Measurements from ENCODE around the gene BABAM2. TPM values are rescaled to one million over a fixed set of nuclear protein-coding genes. Genes with fewer than 3 reads are reported as not detected.

Gene BABAM2
- total RNA-seq, 1 experiment from 2014 or later, result 46.1 TPM

- no peaks in the 10 kb centered on the region for H3K36me3 ChIP-seq (ENCODE audit: low read depth)
- no peaks in the 10 kb centered on the region for H3K9me3 ChIP-seq (ENCODE audit: insufficient read depth, low read depth)
- POLR2A ChIA-PET (ENCODE audit: unreplicated experiment), result no interaction called here
- no peak for TF ChIP-seq EZH2 (IDR thresholded peaks at IDR 0.05; ENCODE audit: low read depth)
- TF ChIP-seq, protein P1, sequence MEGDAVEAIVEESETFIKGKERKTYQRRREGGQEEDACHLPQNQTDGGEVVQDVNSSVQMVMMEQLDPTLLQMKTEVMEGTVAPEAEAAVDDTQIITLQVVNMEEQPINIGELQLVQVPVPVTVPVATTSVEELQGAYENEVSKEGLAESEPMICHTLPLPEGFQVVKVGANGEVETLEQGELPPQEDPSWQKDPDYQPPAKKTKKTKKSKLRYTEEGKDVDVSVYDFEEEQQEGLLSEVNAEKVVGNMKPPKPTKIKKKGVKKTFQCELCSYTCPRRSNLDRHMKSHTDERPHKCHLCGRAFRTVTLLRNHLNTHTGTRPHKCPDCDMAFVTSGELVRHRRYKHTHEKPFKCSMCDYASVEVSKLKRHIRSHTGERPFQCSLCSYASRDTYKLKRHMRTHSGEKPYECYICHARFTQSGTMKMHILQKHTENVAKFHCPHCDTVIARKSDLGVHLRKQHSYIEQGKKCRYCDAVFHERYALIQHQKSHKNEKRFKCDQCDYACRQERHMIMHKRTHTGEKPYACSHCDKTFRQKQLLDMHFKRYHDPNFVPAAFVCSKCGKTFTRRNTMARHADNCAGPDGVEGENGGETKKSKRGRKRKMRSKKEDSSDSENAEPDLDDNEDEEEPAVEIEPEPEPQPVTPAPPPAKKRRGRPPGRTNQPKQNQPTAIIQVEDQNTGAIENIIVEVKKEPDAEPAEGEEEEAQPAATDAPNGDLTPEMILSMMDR (conservative IDR thresholded peaks at IDR 0.05), result no peak
- CTCF ChIA-PET, result no interaction called here
- no peak overlapping the region for H3K27ac ChIP-seq
- H3K79me2 ChIP-seq (ENCODE audit: low read depth), result no peaks in the 10 kb centered on the region; the same call in 1 of the 2 replicates
- H3K4me3 ChIP-seq, result no peak overlapping the region
- H2AFZ ChIP-seq, result no peak overlapping the region
- BruUV-seq (replicated peaks), result no TSS peak
- H3F3A ChIP-seq (ENCODE audit: insufficient read depth, low read depth), result 0 out of 2 replicates have a peak, but pooled peaks cover 3% of the 10 kb centered on the region
- intact Hi-C loops (cut with micrococcal nuclease; ENCODE audit: unreplicated experiment), result no loop called here
- no peaks in the 10 kb centered on the region for H4K20me1 ChIP-seq (ENCODE audit: insufficient read depth)
- no peaks in the 10 kb centered on the region for H3K9me2 ChIP-seq (ENCODE audit: insufficient read depth)
- no peak for DNase-seq
- no peaks in the 10 kb centered on the region for H3K27me3 ChIP-seq (ENCODE audit: insufficient read depth, low read depth)
- H3K4me2 ChIP-seq, result no peak overlapping the region
- H3K4me1 ChIP-seq (replicated peaks; ENCODE audit: insufficient read depth), result no peaks in the 10 kb centered on the region
Observed at GRCh38 chr2:27940090-27940671, 49.7 kb downstream of the BABAM2 start.

DNA sequence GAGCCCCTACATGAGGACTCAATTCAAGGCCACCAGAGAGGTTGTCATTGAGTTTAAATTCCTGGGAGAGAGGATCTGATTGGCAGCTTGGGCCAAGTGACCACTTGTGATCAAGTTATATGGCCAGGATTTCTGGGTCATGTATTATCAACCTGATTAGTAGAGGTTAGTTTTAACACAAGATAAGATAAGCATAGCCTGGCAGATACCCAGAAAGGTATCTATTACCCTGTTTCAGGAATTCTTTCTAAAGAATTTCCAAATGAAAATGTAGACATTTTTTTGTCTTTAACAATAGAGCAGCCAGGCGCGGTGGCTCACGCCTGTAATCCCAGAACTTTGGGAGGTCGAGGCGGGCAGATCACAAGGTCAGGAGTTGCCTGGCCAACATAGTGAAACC lies 50.5 kb downstream of the BABAM2 start:
- H3F3A ChIP-seq (ENCODE audit: insufficient read depth, low read depth), result 0 out of 2 replicates have a peak, but pooled peaks cover 3% of the 10 kb centered on the region
- DNase-seq, result no peak
- H3K9me2 ChIP-seq (ENCODE audit: insufficient read depth), result no peaks in the 10 kb centered on the region
- CTCF ChIA-PET, result no interaction called here
- no peak overlapping the region for H3K4me2 ChIP-seq
- no peaks in the 10 kb centered on the region for H3K36me3 ChIP-seq (ENCODE audit: low read depth)
- no peaks in the 10 kb centered on the region for H4K20me1 ChIP-seq (ENCODE audit: insufficient read depth)
- no peak overlapping the region for H2AFZ ChIP-seq
- no peaks in the 10 kb centered on the region; the same call in 1 of the 2 replicates for H3K79me2 ChIP-seq (ENCODE audit: low read depth)
- TF ChIP-seq, protein P1 (conservative IDR thresholded peaks at IDR 0.05), result no peak
- no peak for TF ChIP-seq EZH2 (IDR thresholded peaks at IDR 0.05; ENCODE audit: low read depth)
- H3K4me3 ChIP-seq, result no peak overlapping the region
- no peak overlapping the region for H3K27ac ChIP-seq
- H3K9me3 ChIP-seq (ENCODE audit: insufficient read depth, low read depth), result no peaks in the 10 kb centered on the region
- no peaks in the 10 kb centered on the region for H3K4me1 ChIP-seq (replicated peaks; ENCODE audit: insufficient read depth)
- intact Hi-C loops (cut with micrococcal nuclease; ENCODE audit: unreplicated experiment), result no loop called here
- H3K27me3 ChIP-seq (ENCODE audit: insufficient read depth, low read depth), result no peaks in the 10 kb centered on the region
- no TSS peak for BruUV-seq (replicated peaks)
- POLR2A ChIA-PET (ENCODE audit: unreplicated experiment), result no interaction called here

DNA sequence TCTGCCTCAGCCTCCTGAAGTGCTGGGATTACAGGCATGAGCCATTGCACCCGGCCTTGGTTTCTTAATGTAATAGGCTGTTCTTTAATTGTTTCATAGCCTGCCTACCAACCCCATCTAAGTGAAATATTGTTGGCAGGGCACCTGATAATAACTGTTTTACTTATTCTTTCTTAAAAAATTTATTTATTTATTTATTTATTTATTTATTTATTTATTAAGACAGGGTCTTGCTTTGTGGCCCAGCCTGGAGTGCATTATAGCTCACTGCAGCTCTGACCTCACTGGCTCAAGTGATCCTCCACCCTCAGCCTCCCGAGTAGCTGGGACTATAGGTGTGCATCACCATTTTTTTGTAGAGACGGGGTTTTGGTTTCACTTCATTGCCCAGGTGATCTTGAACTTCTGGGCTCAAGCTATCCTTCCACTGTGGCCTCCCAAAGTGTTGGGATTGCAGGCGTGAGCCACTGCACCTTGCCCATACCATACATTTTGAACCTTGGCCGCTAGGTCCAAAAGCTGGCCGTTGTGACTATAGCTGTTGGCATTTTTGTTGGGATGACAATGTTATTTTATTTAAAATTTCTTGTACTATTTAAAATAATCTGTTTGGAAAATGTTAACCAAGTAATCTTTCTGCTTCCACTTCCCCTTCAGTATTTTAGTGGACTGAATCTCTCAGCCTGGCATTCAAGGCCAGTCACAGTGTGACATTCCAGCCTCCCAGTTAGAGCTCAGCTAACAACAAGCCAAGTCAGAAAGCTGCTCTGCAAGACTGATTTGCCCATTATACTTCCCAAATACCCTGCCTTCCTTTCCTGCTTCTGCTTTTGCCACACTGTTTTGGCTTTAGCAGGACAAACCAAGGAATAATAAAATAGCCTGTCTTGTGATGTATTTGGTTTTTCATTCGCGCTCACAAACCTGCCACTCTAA lies 52.4 kb downstream of the BABAM2 start:
- Histone ChIP-seq H3F3A (ENCODE audit: insufficient read depth, low read depth) (peaks cover 3% of the 10 kb centered on the region; the same call in 1 of the 2 replicates), H3K4me2 (no peak overlapping the region), H3K9me3 (ENCODE audit: insufficient read depth, low read depth) (no peaks in the 10 kb centered on the region), H3K27ac (no peak overlapping the region), H3K36me3 (ENCODE audit: low read depth) (no peaks in the 10 kb centered on the region), H3K79me2 (ENCODE audit: low read depth) (no peaks in the 10 kb centered on the region; the same call in 1 of the 2 replicates), H3K27me3 (ENCODE audit: insufficient read depth, low read depth) (no peaks in the 10 kb centered on the region), H3K4me1 (replicated peaks; ENCODE audit: insufficient read depth) (no peaks in the 10 kb centered on the region), H3K4me3 (no peak overlapping the region), H4K20me1 (ENCODE audit: insufficient read depth) (no peaks in the 10 kb centered on the region), H2AFZ (no peak overlapping the region), H3K9me2 (ENCODE audit: insufficient read depth) (no peaks in the 10 kb centered on the region)
- no peak for DNase-seq
- intact Hi-C loops (cut with micrococcal nuclease; ENCODE audit: unreplicated experiment), result no loop called here
- TF ChIP-seq EZH2 (IDR thresholded peaks at IDR 0.05; ENCODE audit: low read depth), result no peak
- TF ChIP-seq, protein P1 (conservative IDR thresholded peaks at IDR 0.05), result no peak
- ChIA-PET CTCF (no interaction called here), POLR2A (ENCODE audit: unreplicated experiment) (no interaction called here)
- BruUV-seq (replicated peaks), result no TSS peak
